ENCODE data around the gene ZNF689. TPM values are rescaled to one million over a fixed set of nuclear protein-coding genes. Genes with fewer than 3 reads are reported as not detected.

The ZNF689 gene
- total and polyA plus RNA-seq, 12 donors, result 2.7 to 7.4 (median 5.4) TPM

- 77 to 79% methylated on average over 6 of the region's 6 CpGs for WGBS, 2 donors
- ATAC-seq, result no peak
- DNase-seq, result no peak
- peak overlapping the region in 1 of 10 donors; percentile 79 for H3K27ac ChIP-seq
- intact Hi-C loops (cut with DNase I), result loop anchor here in 1 of 10 donors (10.0 kb wide), 1 partner anchor 133 kb away; the partner anchor contains the start of gene DCTPP1
- peaks cover 0 to 13% (median 0%) of the 10 kb centered on the region in 9 donors for H3K36me3 ChIP-seq
- no peaks in the 10 kb centered on the region for H3K9me3 ChIP-seq
- no peak for TF ChIP-seq CTCF (IDR thresholded peaks at IDR 0.05)
- H3K27me3 ChIP-seq, result no peaks in the 10 kb centered on the region
- H3K4me3 ChIP-seq, result no peak overlapping the region
- peaks cover 6 to 50% (median 23%) of the 10 kb centered on the region in 9 donors for H3K4me1 ChIP-seq
Measured at GRCh38 chr16:30567991-30568638, 42.1 kb downstream of the ZNF689 start.

- TF ChIP-seq CTCF (IDR thresholded peaks at IDR 0.05), result no peak
- no peak overlapping the region for H3K4me3 ChIP-seq
- intact Hi-C loops (cut with DNase I), result loop anchor here in 1 of 10 donors (10.0 kb wide), 1 partner anchor 133 kb away; the partner anchor contains the start of gene DCTPP1
- H3K4me1 ChIP-seq, result peaks cover 6 to 44% (median 19%) of the 10 kb centered on the region in 9 donors
- no peaks in the 10 kb centered on the region for H3K9me3 ChIP-seq
- H3K27me3 ChIP-seq, result no peaks in the 10 kb centered on the region
- WGBS, 2 donors, result 84 to 89% methylated on average over 14 of the region's 14 CpGs
- peaks cover 0 to 13% (median 0%) of the 10 kb centered on the region in 9 donors for H3K36me3 ChIP-seq
- peak overlapping the region in 1 of 10 donors; percentile 79 for H3K27ac ChIP-seq
- DNase-seq (no peak), ATAC-seq (no peak)
Measured at GRCh38 chr16:30567160-30567990, 42.8 kb downstream of the ZNF689 start.

DNA sequence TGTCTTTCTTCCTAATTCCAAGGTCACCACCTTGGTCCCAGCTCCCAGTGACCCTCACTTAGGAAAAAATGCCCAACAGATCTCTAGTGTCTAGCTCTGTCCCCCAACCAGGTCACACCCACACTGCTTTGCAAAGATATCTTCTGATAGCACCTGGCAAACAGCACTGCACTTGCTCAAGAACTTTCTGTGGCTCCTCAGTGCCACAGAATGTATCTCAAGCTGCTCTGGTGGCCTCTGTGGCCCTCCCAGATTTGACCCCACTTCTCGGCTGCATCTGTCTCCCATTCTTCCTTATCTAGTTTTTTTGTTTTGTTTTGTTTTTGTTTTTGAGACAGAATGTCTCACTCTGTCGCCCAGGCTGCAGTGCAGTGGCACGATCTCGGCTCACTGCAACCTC lies 43.7 kb downstream of the ZNF689 start:
- WGBS, 2 donors, result 86 to 92% methylated on average over 4 of the region's 4 CpGs
- intact Hi-C loops (cut with DNase I), result loop anchor here in 1 of 10 donors (10.0 kb wide), 1 partner anchor 132 kb away; the partner anchor contains the start of gene DCTPP1
- Histone ChIP-seq H3K4me1 (peaks cover 6 to 46% (median 16%) of the 10 kb centered on the region in 9 donors), H3K36me3 (peaks cover 0 to 13% (median 0%) of the 10 kb centered on the region in 9 donors), H3K27ac (no peak overlapping the region), H3K9me3 (no peaks in the 10 kb centered on the region), H3K4me3 (no peak overlapping the region), H3K27me3 (no peaks in the 10 kb centered on the region)
- no peak for DNase-seq
- TF ChIP-seq CTCF (IDR thresholded peaks at IDR 0.05), result no peak
- ATAC-seq, result no peak

DNA sequence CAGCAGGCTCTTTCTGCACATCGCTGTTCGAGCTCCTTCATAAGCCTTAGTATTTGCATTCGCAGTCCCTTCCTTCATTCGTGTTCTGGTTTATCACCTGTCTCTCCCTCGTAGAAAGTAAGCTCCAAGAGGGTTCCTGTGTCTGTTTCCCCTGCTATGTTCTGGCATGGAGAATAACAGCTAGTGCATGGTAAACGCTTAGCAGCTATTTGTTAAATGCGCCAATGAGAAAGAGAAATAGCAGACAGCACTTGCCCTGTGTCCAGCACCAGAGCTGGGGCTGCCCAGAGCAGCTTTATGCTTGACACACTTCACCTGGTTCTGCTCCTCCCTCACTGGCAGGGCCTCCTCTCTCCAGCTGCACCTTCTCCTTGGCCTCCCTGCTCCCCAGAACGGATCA lies 44.2 kb downstream of the ZNF689 start:
- no peaks in the 10 kb centered on the region for H3K9me3 ChIP-seq
- DNase-seq (no peak), ATAC-seq (no peak)
- H3K27ac ChIP-seq, result no peak overlapping the region
- peaks cover 6 to 47% (median 19%) of the 10 kb centered on the region in 9 donors for H3K4me1 ChIP-seq
- no peak for TF ChIP-seq CTCF (IDR thresholded peaks at IDR 0.05)
- intact Hi-C loops (cut with DNase I), result loop anchor here in 1 of 10 donors (10.0 kb wide), 1 partner anchor 131 kb away; the partner anchor contains the start of gene DCTPP1
- H3K4me3 ChIP-seq, result no peak overlapping the region
- no peaks in the 10 kb centered on the region for H3K27me3 ChIP-seq
- peaks cover 0 to 13% (median 0%) of the 10 kb centered on the region in 9 donors for H3K36me3 ChIP-seq
- 68 to 69% methylated on average over 8 of the region's 8 CpGs for WGBS, 2 donors
